HepG2 (cell line): ENCODE measurements around the gene TMEM231. TPM values are rescaled to one million over a fixed set of nuclear protein-coding genes. Genes with fewer than 3 reads are reported as not detected.

Source experiments
- ELF4 ChIP-seq: sonication (generic); formaldehyde crosslinking; IDR thresholded peaks from 2 replicates; pipeline ENCODE4 v1.5.0; 2020; ENCODE audit warnings: missing genetic modification reagents, mild to moderate bottlenecking, moderate library complexity, borderline replicate concordance
- HMG20B ChIP-seq: conservative IDR thresholded peaks from 2 replicates; pipeline ENCODE4 v1.6.1; 2016; ENCODE audit warnings: missing genetic modification reagents, missing compliant biosample characterization
- HNF4G ChIP-seq, 2 experiments: sonication (generic) in 1 of 2; formaldehyde crosslinking in 1 of 2; IDR thresholded peaks; 2 replicates each; pipeline versions ENCODE4 v1.4.0 to v1.6.1; 2011 to 2020; ENCODE audit warnings: borderline replicate concordance in 2 of 2, low read depth in 2 of 2, mild to moderate bottlenecking in 2 of 2, low read length in 1 of 2, missing genetic modification reagents in 1 of 2, moderate library complexity in 1 of 2
- HNRNPUL1 ChIP-seq: fragments of 200-400 bp; formaldehyde crosslinking; IDR thresholded peaks from 2 replicates; pipeline ENCODE4 v1.6.1; 2017; ENCODE audit warnings: low read depth, mild to moderate bottlenecking, low read length, moderate library complexity
- MAZ ChIP-seq, 2 experiments: sonication (generic) in 1 of 2; formaldehyde crosslinking in 1 of 2; IDR thresholded peaks; 2 replicates each; pipeline versions ENCODE4 v1.5.0 to v1.6.1; 2012 to 2020; ENCODE audit warnings: low read depth in 2 of 2, mild to moderate bottlenecking in 2 of 2, borderline replicate concordance in 1 of 2, improper control_type of control experiment in 1 of 2, low read length in 1 of 2, missing genetic modification reagents in 1 of 2, moderate library complexity in 1 of 2
- PREB ChIP-seq: sonication (generic); formaldehyde crosslinking; IDR thresholded peaks from 2 replicates; pipeline ENCODE4 v1.4.0; 2020; ENCODE audit warnings: missing genetic modification reagents
- RARG ChIP-seq: sonication (generic); formaldehyde crosslinking; IDR thresholded peaks from 2 replicates; pipeline ENCODE4 v1.4.0; 2020; ENCODE audit warnings: low read depth, mild to moderate bottlenecking, missing genetic modification reagents
- SRF ChIP-seq: IDR thresholded peaks from 2 replicates; pipeline ENCODE4 v1.6.1; 2011; ENCODE audit warnings: mild to moderate bottlenecking, low read depth, low read length, moderate library complexity
- TBL1XR1 ChIP-seq: fragments of 150-350 bp; IDR thresholded peaks from 2 replicates; pipeline ENCODE4 v1.6.1; 2014; ENCODE audit warnings: borderline replicate concordance, low read length; ENCODE audit not compliant: partially characterized antibody
- ZNF333 ChIP-seq: sonication (generic); formaldehyde crosslinking; IDR thresholded peaks from 2 replicates; pipeline ENCODE4 v1.4.0; 2020; ENCODE audit warnings: mild to moderate bottlenecking, missing genetic modification reagents, borderline replicate concordance
- ZNF558 ChIP-seq: sonication (generic); formaldehyde crosslinking; IDR thresholded peaks from 2 replicates; pipeline ENCODE4 v1.9.0; 2022; ENCODE audit warnings: mild to moderate bottlenecking, missing genetic modification reagents, borderline replicate concordance
- ZNF563 ChIP-seq: sonication (generic); formaldehyde crosslinking; IDR thresholded peaks from 2 replicates; pipeline ENCODE4 v1.8.0; 2022; ENCODE audit warnings: mild to moderate bottlenecking, moderate library complexity, missing genetic modification reagents
- ZNF577 ChIP-seq: sonication (generic); formaldehyde crosslinking; IDR thresholded peaks from 2 replicates; pipeline ENCODE4 v1.4.0; 2020; ENCODE audit warnings: mild to moderate bottlenecking, low read depth, missing genetic modification reagents, borderline replicate concordance
- ZNF629 ChIP-seq: sonication (generic); formaldehyde crosslinking; conservative IDR thresholded peaks from 2 replicates; pipeline ENCODE4 v1.5.0; 2020; ENCODE audit warnings: missing genetic modification reagents
- ZNF800 ChIP-seq: sonication (generic); formaldehyde crosslinking; IDR thresholded peaks from 2 replicates; pipeline ENCODE4 v1.4.0; 2020; ENCODE audit warnings: missing genetic modification reagents
- ZNF850 ChIP-seq: sonication (generic); formaldehyde crosslinking; conservative IDR thresholded peaks from 2 replicates; pipeline ENCODE4 v1.9.0; 2021; ENCODE audit warnings: mild to moderate bottlenecking, missing genetic modification reagents
- polyA plus RNA-seq, 8 experiments: library from polyadenylated mRNA; depleted of rRNA in 3 of 8; stranded (reverse) in 7 of 8; unstranded in 1 of 8; fragments of >200 nt; fragmentation: Illumina TruSeq in 4 of 8; extraction: Trizol in 4 of 8; gene quantifications; 2 replicates each; pipeline versions ENCODE4 v1.2.1 to v1.2.3, GENCODE V29; 2011 to 2016; ENCODE audit warnings: low read depth in 4 of 8, missing spikeins in 1 of 8, mixed read lengths in 1 of 8; ENCODE audit not compliant: insufficient read depth in 1 of 8
- total RNA-seq, 5 experiments: library from RNA; depleted of rRNA; stranded (reverse); fragments of >200 nt; fragmentation: Illumina TruSeq; extraction: Trizol; gene quantifications; 2 replicates each; pipeline ENCODE4 v1.2.3, GENCODE V29; 2016; ENCODE audit warnings: low read depth in 1 of 5
- TF ChIP-seq, protein P1 (sequence below): sonication (generic); formaldehyde crosslinking; IDR thresholded peaks from 2 replicates; pipeline ENCODE4 v1.4.0; 2020; ENCODE audit warnings: mild to moderate bottlenecking, missing genetic modification reagents
- TF ChIP-seq, protein P2 (sequence below): sonication (generic); formaldehyde crosslinking; conservative IDR thresholded peaks from 2 replicates; pipeline ENCODE4 v1.8.1; 2023; ENCODE audit warnings: missing genetic modification reagents
- TF ChIP-seq, protein P3 (sequence below): sonication (generic); formaldehyde crosslinking; IDR thresholded peaks from 2 replicates; pipeline ENCODE4 v1.5.0; 2020; ENCODE audit warnings: missing genetic modification reagents

TMEM231 gene
- total and polyA plus RNA-seq, 2 of the 13 experiments (the other 11 are each of a cell fraction or from before 2014, with no cell fraction given), result 3.5 to 7.4 TPM

DNA sequence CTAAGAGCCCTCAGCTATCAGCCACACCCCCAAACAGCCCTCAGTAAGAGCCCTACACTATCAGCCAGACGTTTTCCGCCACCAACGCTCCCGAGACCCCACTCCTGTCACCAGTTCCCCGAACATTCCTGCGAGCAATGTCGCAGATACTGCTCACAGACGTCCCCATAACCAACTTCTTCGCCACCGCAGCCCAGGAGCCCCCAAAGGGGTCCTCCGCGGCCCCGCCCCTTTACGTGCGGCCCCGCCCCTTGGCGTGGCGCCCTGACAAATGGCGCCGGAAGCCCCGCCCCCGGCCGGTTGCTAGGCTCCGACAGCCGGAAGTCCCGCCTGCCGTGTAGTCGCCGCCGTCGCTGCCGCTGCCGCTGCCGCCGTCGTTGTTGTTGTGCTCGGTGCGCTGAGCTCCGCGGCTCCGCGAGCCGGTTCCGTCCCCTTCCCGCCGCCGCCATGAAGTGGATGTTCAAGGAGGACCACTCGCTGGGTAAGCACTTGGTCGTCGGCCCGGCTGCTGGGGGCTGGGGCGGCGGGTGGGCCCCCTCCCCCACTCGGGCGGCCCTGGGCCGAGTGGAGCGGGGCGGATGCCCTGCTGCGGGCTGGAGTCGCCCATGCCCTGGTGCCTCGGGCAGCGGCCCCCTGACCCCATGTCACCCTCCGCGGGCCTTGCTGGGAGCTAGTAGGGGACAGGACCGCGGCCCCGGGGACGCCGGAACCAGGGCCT is 10.1 kb upstream of the TMEM231 start, which contains the start of gene GABARAPL2 (continued):
- no peak for TF ChIP-seq ZNF800
- TF ChIP-seq ZNF563 (CRISPR knock-in tag), result peak; percentile 85
- no peak for TF ChIP-seq ZNF629 (CRISPR knock-in tag)
- TF ChIP-seq RARG (CRISPR knock-in tag), result no peak
- peak; percentile 73; the same call in 1 of the 2 replicates for TF ChIP-seq ELF4 (CRISPR knock-in tag)
- TF ChIP-seq HMG20B (CRISPR knock-in tag), result no peak
- TF ChIP-seq ZNF558 (CRISPR knock-in tag), result peak; percentile 64; the same call in 1 of the 2 replicates
- TF ChIP-seq, protein P1, sequence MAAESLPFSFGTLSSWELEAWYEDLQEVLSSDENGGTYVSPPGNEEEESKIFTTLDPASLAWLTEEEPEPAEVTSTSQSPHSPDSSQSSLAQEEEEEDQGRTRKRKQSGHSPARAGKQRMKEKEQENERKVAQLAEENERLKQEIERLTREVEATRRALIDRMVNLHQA (CRISPR knock-in tag), result no peak
- TF ChIP-seq TBL1XR1, result no peak
- no peak for TF ChIP-seq ZNF333 (CRISPR knock-in tag)
- no peak for TF ChIP-seq HNRNPUL1
- TF ChIP-seq ZNF850, result 0 out of 2 replicates have a peak, but pooled peaks have one; percentile 60
- TF ChIP-seq, protein P2, sequence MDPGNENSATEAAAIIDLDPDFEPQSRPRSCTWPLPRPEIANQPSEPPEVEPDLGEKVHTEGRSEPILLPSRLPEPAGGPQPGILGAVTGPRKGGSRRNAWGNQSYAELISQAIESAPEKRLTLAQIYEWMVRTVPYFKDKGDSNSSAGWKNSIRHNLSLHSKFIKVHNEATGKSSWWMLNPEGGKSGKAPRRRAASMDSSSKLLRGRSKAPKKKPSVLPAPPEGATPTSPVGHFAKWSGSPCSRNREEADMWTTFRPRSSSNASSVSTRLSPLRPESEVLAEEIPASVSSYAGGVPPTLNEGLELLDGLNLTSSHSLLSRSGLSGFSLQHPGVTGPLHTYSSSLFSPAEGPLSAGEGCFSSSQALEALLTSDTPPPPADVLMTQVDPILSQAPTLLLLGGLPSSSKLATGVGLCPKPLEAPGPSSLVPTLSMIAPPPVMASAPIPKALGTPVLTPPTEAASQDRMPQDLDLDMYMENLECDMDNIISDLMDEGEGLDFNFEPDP (CRISPR knock-in tag), result no peak
- TF ChIP-seq PREB, result 0 out of 2 replicates have a peak, but pooled peaks have one; percentile 59
- TF ChIP-seq SRF, result no peak
- TF ChIP-seq MAZ (IDR thresholded peaks at IDR 0.05; ENCODE audit: borderline replicate concordance, low read depth, low read length), result peak; percentile 38; the same call in 1 of the 2 replicates
- peak; percentile 82 for TF ChIP-seq MAZ (CRISPR knock-in tag; IDR thresholded peaks at IDR 0.05; ENCODE audit: low read depth)
- TF ChIP-seq, protein P3, sequence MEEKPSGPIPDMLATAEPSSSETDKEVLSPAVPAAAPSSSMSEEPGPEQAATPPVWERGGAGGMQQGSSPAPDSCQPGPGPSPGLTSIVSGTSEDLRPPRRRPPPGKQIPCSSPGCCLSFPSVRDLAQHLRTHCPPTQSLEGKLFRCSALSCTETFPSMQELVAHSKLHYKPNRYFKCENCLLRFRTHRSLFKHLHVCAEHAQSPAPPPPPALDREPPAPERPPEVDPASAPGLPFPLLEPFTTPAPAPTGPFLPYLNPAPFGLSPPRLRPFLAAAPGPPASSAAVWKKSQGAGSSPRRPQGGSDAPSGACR (CRISPR knock-in tag), result peak; percentile 52; the same call in 1 of the 2 replicates
- peak; percentile 69; the same call in 1 of the 2 replicates for TF ChIP-seq ZNF577 (CRISPR knock-in tag)
- TF ChIP-seq HNF4G (IDR thresholded peaks at IDR 0.05; ENCODE audit: borderline replicate concordance, low read depth, low read length), result no peak
- no peak for TF ChIP-seq HNF4G (CRISPR knock-in tag; IDR thresholded peaks at IDR 0.05; ENCODE audit: borderline replicate concordance, low read depth)
